ENCODE data around the gene MYO1D.
"Not testable (repeated sequence)": the region's sequence is repeated elsewhere in the genome, so short reads cannot be mapped to it uniquely, and the experiment has no call there.

The MYO1D gene

GRCh38 chr17:32774695-32775084, 102.2 kb downstream of the MYO1D start:
- DNase-seq (ENCODE audit: low spot score): no peak

- DNase-seq (ENCODE audit: low spot score): no peak
Observed at GRCh38 chr17:32773856-32774694, 102.8 kb downstream of the MYO1D start.

GRCh38 chr17:32772453-32773025, 104.4 kb downstream of the MYO1D start:
- DNase-seq (ENCODE audit: low spot score): no peak

GRCh38 chr17:32771396-32771795, 105.5 kb downstream of the MYO1D start:
- no peak for DNase-seq (ENCODE audit: low spot score)

- peak; percentile 3 for DNase-seq (ENCODE audit: low spot score)
Observed at GRCh38 chr17:32769846-32770245, 107.1 kb downstream of the MYO1D start.

- DNase-seq (ENCODE audit: low spot score): no peak
Observed at GRCh38 chr17:32763855-32764439, 113.0 kb downstream of the MYO1D start.

- no peak for DNase-seq (ENCODE audit: low spot score)
Observed at GRCh38 chr17:32759476-32759875, 117.4 kb downstream of the MYO1D start.

- no peak for DNase-seq (ENCODE audit: low spot score)
Observed at GRCh38 chr17:32757963-32758362, 119.0 kb downstream of the MYO1D start.

- DNase-seq (ENCODE audit: low spot score): no peak
Observed at GRCh38 chr17:32756696-32757095, 120.2 kb downstream of the MYO1D start.

- DNase-seq (ENCODE audit: low spot score): peak; percentile 27
Observed at GRCh38 chr17:32755045-32755805, 121.7 kb downstream of the MYO1D start.

- DNase-seq (ENCODE audit: low spot score): no peak
Observed at GRCh38 chr17:32752934-32753333, 124.0 kb downstream of the MYO1D start.

- DNase-seq (ENCODE audit: low spot score): no peak
Observed at GRCh38 chr17:32747856-32748255, 129.1 kb downstream of the MYO1D start.

- DNase-seq (ENCODE audit: low spot score): no peak
Observed at GRCh38 chr17:32746698-32747097, 130.2 kb downstream of the MYO1D start.

GRCh38 chr17:32746280-32746679, 130.6 kb downstream of the MYO1D start:
- no peak for DNase-seq (ENCODE audit: low spot score)

GRCh38 chr17:32742681-32743538, 134.0 kb downstream of the MYO1D start:
- DNase-seq (ENCODE audit: low spot score): no peak

GRCh38 chr17:32741381-32741780, 135.5 kb downstream of the MYO1D start:
- no peak for DNase-seq (ENCODE audit: low spot score)

GRCh38 chr17:32739722-32740121, 137.2 kb downstream of the MYO1D start:
- no peak for DNase-seq (ENCODE audit: low spot score)

- DNase-seq (ENCODE audit: low spot score): not testable (repeated sequence)
Observed at GRCh38 chr17:32739151-32739550, 137.8 kb downstream of the MYO1D start.

- DNase-seq (ENCODE audit: low spot score): no peak
Observed at GRCh38 chr17:32733401-32733800, 143.5 kb downstream of the MYO1D start.

- DNase-seq (ENCODE audit: low spot score): no peak
Observed at GRCh38 chr17:32732900-32733299, 144.0 kb downstream of the MYO1D start.

- no peak for DNase-seq (ENCODE audit: low spot score)
Observed at GRCh38 chr17:32732296-32732642, 144.7 kb downstream of the MYO1D start.
